ENCODE measurements around the gene FGD2.
A peak's percentile ranks its signal among the peaks of the same experiment; 100 is the strongest.

GRCh38 chr6:37018198-37019064 lies 13.0 kb downstream of the FGD2 start:
- TF ChIP-seq CTCF (IDR thresholded peaks at IDR 0.05; ENCODE audit: insufficient read depth, low read length) (peak; percentile 99), POLR2AphosphoS5 (IDR thresholded peaks at IDR 0.05; ENCODE audit: low read depth) (no peak)
